ENCODE data around the gene IDH3A. TPM values are rescaled to one million over a fixed set of nuclear protein-coding genes. Genes with fewer than 3 reads are reported as not detected.

The IDH3A gene
- total and polyA plus RNA-seq, 12 donors: 110 to 509 (median 450) TPM

GRCh38 chr15:78139578-78139977, 9.6 kb upstream of the IDH3A start:
- Histone ChIP-seq H3K4me1 (no peaks in the 10 kb centered on the region), H3K4me3 (no peak overlapping the region), H3K9me3 (no peaks in the 10 kb centered on the region), H3K36me3 (no peaks in the 10 kb centered on the region), H3K27ac (no peak overlapping the region), H3K27me3 (no peaks in the 10 kb centered on the region)
- 95 to 96% methylated on average over 5 of the region's 5 CpGs for WGBS, 2 donors
- DNase-seq (no peak), ATAC-seq (no peak)
- intact Hi-C loops (cut with DNase I): loop anchor here in 1 of 10 donors (10.0 kb wide), 1 partner anchor 55 kb away; no protein-coding TSS in a partner anchor
- TF ChIP-seq CTCF (IDR thresholded peaks at IDR 0.05): no peak

GRCh38 chr15:78140292-78140691, 8.9 kb upstream of the IDH3A start:
- intact Hi-C loops (cut with DNase I): no loop called here
- Histone ChIP-seq H3K27ac (no peak overlapping the region), H3K4me1 (no peaks in the 10 kb centered on the region), H3K27me3 (no peaks in the 10 kb centered on the region), H3K9me3 (no peaks in the 10 kb centered on the region), H3K36me3 (no peaks in the 10 kb centered on the region), H3K4me3 (no peak overlapping the region)
- no peak for TF ChIP-seq CTCF (IDR thresholded peaks at IDR 0.05)
- ATAC-seq (no peak), DNase-seq (no peak)

DNA sequence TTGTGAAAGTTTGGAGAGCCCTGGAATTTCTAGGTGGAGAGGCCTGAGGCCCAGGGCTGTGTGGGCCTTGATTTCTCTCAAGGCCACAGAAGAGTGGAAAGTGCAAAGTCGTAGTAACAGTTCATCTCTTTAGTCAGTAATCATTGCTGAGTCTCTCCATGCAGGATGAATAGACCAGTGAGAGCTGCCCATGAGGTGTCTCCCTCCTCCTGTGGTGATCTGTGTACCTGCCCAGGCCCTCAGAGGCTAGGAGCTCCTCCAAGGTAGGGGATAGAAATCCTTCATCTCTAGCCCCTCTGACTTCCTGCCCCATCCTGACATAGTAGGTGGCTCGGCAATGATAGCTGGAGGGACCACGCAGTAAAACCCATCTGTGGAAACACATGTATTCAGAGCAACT, 6.8 kb upstream of the IDH3A start:
- peaks cover 0 to 7% (median 0%) of the 10 kb centered on the region in 9 donors for H3K4me1 ChIP-seq
- no peaks in the 10 kb centered on the region for H3K9me3 ChIP-seq
- 92% methylated on average over 3 of the region's 3 CpGs for WGBS, 2 donors
- H3K36me3 ChIP-seq: no peaks in the 10 kb centered on the region
- no peak overlapping the region for H3K27ac ChIP-seq
- H3K4me3 ChIP-seq: no peak overlapping the region
- no peaks in the 10 kb centered on the region for H3K27me3 ChIP-seq
- intact Hi-C loops (cut with DNase I): no loop called here
- no peak for DNase-seq
- ATAC-seq: no peak
- TF ChIP-seq CTCF (IDR thresholded peaks at IDR 0.05): no peak

GRCh38 chr15:78146425-78147154, 2.6 kb upstream of the IDH3A start:
- Histone ChIP-seq H3K27ac (peak overlapping the region in 6 of 10 donors; percentile 66 to 97 (median 92)), H3K4me1 (peaks cover 4 to 40% (median 25%) of the 10 kb centered on the region in 9 donors), H3K36me3 (peaks cover 0 to 6% (median 0%) of the 10 kb centered on the region in 9 donors), H3K9me3 (no peaks in the 10 kb centered on the region), H3K27me3 (no peaks in the 10 kb centered on the region), H3K4me3 (no peak overlapping the region)
- intact Hi-C loops (cut with DNase I): no loop called here
- no peak for TF ChIP-seq CTCF (IDR thresholded peaks at IDR 0.05)
- ATAC-seq (no peak), DNase-seq (no peak)
- 77 to 86% methylated on average over 4 of the region's 4 CpGs for WGBS, 2 donors
